A549 (cell line): ENCODE measurements around the gene TMEM182. TPM values are rescaled to one million over a fixed set of nuclear protein-coding genes. Genes with fewer than 3 reads are reported as not detected.

Experiments
- ATAC-seq, 2 experiments: fragments of 200-7000 bp in 1 of 2; fragments of >200 bp in 1 of 2; cut with Nextera tagmentation in 1 of 2; cut with Tn5 transposase in 1 of 2; 3 replicates each; pipeline versions ENCODE4 v1.8.0 to v1.9.1; 2018 to 2020; ENCODE audit warnings: mild to moderate bottlenecking in 1 of 2, moderate library complexity in 1 of 2
- CTCF ChIA-PET: fragments of 300-600 bp; sonication (Branson Sonifier 250); formaldehyde crosslinking; extraction: SDS; loops from one replicate; lab custom pipeline; 2021; ENCODE audit warnings: antibody characterized with exemption, inconsistent platforms; lab: Yijun Ruan, JAX
- POLR2A ChIA-PET: fragments of 350-600 bp; formaldehyde crosslinking; extraction: SDS; loops from one replicate; lab custom pipeline; 2021; ENCODE audit warnings: antibody characterized with exemption, inconsistent platforms; lab: Yijun Ruan, JAX
- DNase-seq, 2 experiments: peaks; one replicate each; pipeline versions ENCODE4 v3.0.0 to v3.0.0-alpha.2; 2011 to 2016; ENCODE audit warnings: low read depth in 1 of 2, low spot score in 1 of 2
- FAIRE-seq: peaks from 2 replicates; lab custom pipeline; 2011; peaks lifted over from hg19 to GRCh38; lab: Jason Lieb, UNC
- H3K27ac ChIP-seq, 2 experiments: fragments of >200 bp; sonication (Bioruptor Twin); formaldehyde crosslinking; 3 replicates each; pipeline ENCODE4 v1.5.1; 2016 to 2017
- H3K4me1 ChIP-seq: fragments of >200 bp; sonication (Bioruptor Twin); formaldehyde crosslinking; 3 replicates; pipeline ENCODE4 v1.6.1; 2016
- H3K4me2 ChIP-seq: fragments of >200 bp; sonication (Bioruptor Twin); formaldehyde crosslinking; 3 replicates; pipeline ENCODE4 v1.6.1; 2016
- H3K4me3 ChIP-seq: fragments of >200 bp; sonication (Bioruptor Twin); formaldehyde crosslinking; 3 replicates; pipeline ENCODE4 v1.5.1; 2016
- H3K9me3 ChIP-seq: fragments of >200 bp; sonication (Bioruptor Twin); formaldehyde crosslinking; 3 replicates; pipeline ENCODE4 v1.6.1; 2016
- CHD4 ChIP-seq: fragments of 200-600 bp; sonication (generic); IDR thresholded peaks from 2 replicates; pipeline ENCODE4 v1.6.1; 2016; ENCODE audit warnings: antibody characterized with exemption, mild to moderate bottlenecking, borderline replicate concordance
- E2F6 ChIP-seq: IDR thresholded peaks from 2 replicates; pipeline ENCODE4 v1.6.1; 2012; ENCODE audit warnings: low read depth, borderline replicate concordance
- EHMT2 ChIP-seq: fragments of 200-600 bp; sonication (generic); IDR thresholded peaks from 2 replicates; pipeline ENCODE4 v1.6.1; 2016; ENCODE audit warnings: antibody characterized with exemption, low read depth, mild to moderate bottlenecking, moderate library complexity
- EP300 ChIP-seq, 2 experiments: fragments of >200 bp; sonication (Bioruptor Twin); formaldehyde crosslinking; IDR thresholded peaks; 2 replicates in 1 of 2; 3 replicates in 1 of 2; pipeline ENCODE4 v1.6.1; 2016 to 2017
- FOSL2 ChIP-seq, 2 experiments: fragments of 450-650 bp in 1 of 2; fragments of >200 bp in 1 of 2; sonication (Bioruptor Twin) in 1 of 2; formaldehyde crosslinking; IDR thresholded peaks; 2 replicates each; pipeline versions ENCODE4 v1.5.0 to v1.6.1; 2016 to 2020; ENCODE audit warnings: mild to moderate bottlenecking in 1 of 2, moderate library complexity in 1 of 2
- FOXS1 ChIP-seq: fragments of 250-450 bp; sonication (Bioruptor Pico); IDR thresholded peaks from 2 replicates; pipeline ENCODE4 v1.5.0; 2020; ENCODE audit warnings: mild to moderate bottlenecking, moderate library complexity
- GATA3 ChIP-seq: IDR thresholded peaks from 2 replicates; pipeline ENCODE4 v1.6.1; 2012; ENCODE audit warnings: borderline replicate concordance
- HOXA7 ChIP-seq: fragments of 250-450 bp; sonication (Bioruptor Pico); IDR thresholded peaks from 2 replicates; pipeline ENCODE4 v1.5.0; 2020; ENCODE audit warnings: mild to moderate bottlenecking, moderate library complexity
- HOXB13 ChIP-seq: fragments of 250-450 bp; sonication (Bioruptor Pico); IDR thresholded peaks from 2 replicates; pipeline ENCODE4 v1.5.0; 2020; ENCODE audit warnings: low read depth, mild to moderate bottlenecking, moderate library complexity
- JUN ChIP-seq, 2 experiments: fragments of >200 bp; sonication (Bioruptor Twin); formaldehyde crosslinking; IDR thresholded peaks; 2 replicates in 1 of 2; 3 replicates in 1 of 2; pipeline ENCODE4 v1.6.1; 2016 to 2017
- KDM1A ChIP-seq: fragments of 200-600 bp; sonication (generic); IDR thresholded peaks from 2 replicates; pipeline ENCODE4 v1.6.1; 2016; ENCODE audit warnings: low read depth, mild to moderate bottlenecking
- KDM5A ChIP-seq: fragments of 200-600 bp; sonication (generic); IDR thresholded peaks from 2 replicates; pipeline ENCODE4 v1.6.1; 2016; ENCODE audit warnings: antibody characterized with exemption, mild to moderate bottlenecking
- MAFK ChIP-seq: fragments of 450-650 bp; IDR thresholded peaks from 2 replicates; pipeline ENCODE4 v1.6.1; 2014; ENCODE audit not compliant: partially characterized antibody
- MYC ChIP-seq: IDR thresholded peaks from 2 replicates; pipeline ENCODE4 v1.6.1; 2012; ENCODE audit warnings: mild to moderate bottlenecking, inconsistent platforms, low read length, improper control_type of control experiment, borderline replicate concordance
- NFE2L2 ChIP-seq: fragments of 150-350 bp; conservative IDR thresholded peaks from 2 replicates; pipeline ENCODE4 v1.6.1; 2014; ENCODE audit warnings: low read length
- NPAS2 ChIP-seq: fragments of 250-450 bp; sonication (Bioruptor Pico); IDR thresholded peaks from 2 replicates; pipeline ENCODE4 v1.8.0; 2022; ENCODE audit warnings: mild to moderate bottlenecking, moderate library complexity, borderline replicate concordance
- PHF8 ChIP-seq: fragments of 200-600 bp; sonication (generic); IDR thresholded peaks from 2 replicates; pipeline ENCODE4 v1.6.1; 2016; ENCODE audit warnings: low read depth, mild to moderate bottlenecking, antibody characterized with exemption, moderate library complexity, borderline replicate concordance
- POLR2AphosphoS2 ChIP-seq: conservative IDR thresholded peaks from 2 replicates; pipeline ENCODE4 v1.6.1; 2012; ENCODE audit warnings: low read length, improper control_type of control experiment, inconsistent platforms
- RCOR1 ChIP-seq: fragments of 150-350 bp; IDR thresholded peaks from 2 replicates; pipeline ENCODE4 v1.6.1; 2014; ENCODE audit warnings: antibody characterized with exemption, low read length, low read depth
- RNF2 ChIP-seq: fragments of 200-600 bp; sonication (generic); IDR thresholded peaks from 2 replicates; pipeline ENCODE4 v1.6.1; 2016; ENCODE audit warnings: low read depth, mild to moderate bottlenecking, antibody characterized with exemption, moderate library complexity, borderline replicate concordance
- SMC3 ChIP-seq: fragments of >200 bp; sonication (Bioruptor Twin); formaldehyde crosslinking; IDR thresholded peaks from 3 replicates; pipeline ENCODE4 v1.6.1; 2018; ENCODE audit warnings: inconsistent platforms
- SREBF2 ChIP-seq: fragments of 450-650 bp; IDR thresholded peaks from 2 replicates; pipeline ENCODE4 v1.6.1; 2014; ENCODE audit warnings: mild to moderate bottlenecking, moderate library complexity
- TFCP2L1 ChIP-seq: fragments of 250-450 bp; sonication (Bioruptor Pico); IDR thresholded peaks from 2 replicates; pipeline ENCODE4 v1.5.0; 2021; ENCODE audit warnings: mild to moderate bottlenecking
- ZC3H11A ChIP-seq: fragments of 450-650 bp; IDR thresholded peaks from 2 replicates; pipeline ENCODE4 v1.6.1; 2014; ENCODE audit warnings: antibody characterized with exemption, mild to moderate bottlenecking
- ZFP36 ChIP-seq: fragments of 450-650 bp; IDR thresholded peaks from 2 replicates; pipeline ENCODE4 v1.6.1; 2014; ENCODE audit warnings: borderline replicate concordance; ENCODE audit not compliant: partially characterized antibody
- ZNF302 ChIP-seq: fragments of 250-450 bp; sonication (Bioruptor Pico); IDR thresholded peaks from 2 replicates; pipeline ENCODE4 v1.9.0; 2021; ENCODE audit warnings: inconsistent platforms, mild to moderate bottlenecking, moderate library complexity
- WGBS: methylation state at CpG from one replicate; pipeline ENCODE4 v1.1.6; 2017; ENCODE audit errors: missing lambda C conversion rate; 5-methylcytosine and 5-hydroxymethylcytosine counted together
- polyA plus RNA-seq, 4 experiments: library from polyadenylated mRNA; depleted of rRNA in 3 of 4; stranded (reverse); fragments of >200 nt; fragmentation: RNase III in 1 of 4; extraction: RNeasy Plus Mini Kit Qiagen cat#74134 plus additional on column Dnase treatment in 1 of 4; gene quantifications; 2 replicates in 3 of 4; 3 replicates in 1 of 4; pipeline ENCODE4 v1.2.3, GENCODE V29; 2011 to 2017

Gene TMEM182
- polyA plus RNA-seq, 2 of the 4 experiments (the other 2 are of a cell fraction): 5.3 to 13.1 TPM

- TF ChIP-seq EP300 (IDR thresholded peaks at IDR 0.05) (no peak), POLR2AphosphoS2 (no peak), TFCP2L1 (CRISPR knock-in tag) (no peak), PHF8 (no peak), RNF2 (no peak)
These were observed 23.1 kb downstream of the TMEM182 start (continued) for GRCh38 chr2:102784940-102785339.

- ChIA-PET CTCF (interaction anchor here (1.1 to 1.7 kb wide), 3 partner anchors 26 to 53 kb away, joined by 3 to 4 read pairs (median 3); partner anchors contain the start of gene TMEM182), POLR2A (no interaction called here)
- FAIRE-seq (no peak), DNase-seq (no peak), ATAC-seq (no peak)
- TF ChIP-seq HOXB13 (no peak), CHD4 (no peak), FOSL2 (IDR thresholded peaks at IDR 0.05) (no peak), FOSL2 (CRISPR knock-in tag; IDR thresholded peaks at IDR 0.05) (no peak), ZNF302 (CRISPR knock-in tag) (no peak), NPAS2 (no peak), MYC (no peak), ZC3H11A (no peak), HOXA7 (CRISPR knock-in tag) (no peak), RCOR1 (no peak)
- H3K27ac ChIP-seq: no peak overlapping the region
- 79% methylated on average over 5 of the region's 5 CpGs for WGBS
- no peaks in the 10 kb centered on the region for H3K4me1 ChIP-seq
- no peak overlapping the region for H3K4me2 ChIP-seq
- H3K9me3 ChIP-seq: no peaks in the 10 kb centered on the region
- no peak overlapping the region for H3K4me3 ChIP-seq
These were observed 26.5 kb downstream of the TMEM182 start for GRCh38 chr2:102788216-102788884.

GRCh38 chr2:102788885-102789260, 27.0 kb downstream of the TMEM182 start:
- 85% methylated on average over 8 of the region's 8 CpGs for WGBS
- H3K4me3 ChIP-seq: no peak overlapping the region
- FAIRE-seq (no peak), ATAC-seq (no peak), DNase-seq (no peak)
- POLR2A ChIA-PET: no interaction called here
- no peak overlapping the region for H3K27ac ChIP-seq
- H3K4me1 ChIP-seq: no peaks in the 10 kb centered on the region
- H3K4me2 ChIP-seq: no peak overlapping the region
- TF ChIP-seq MAFK (no peak), SMC3 (no peak), KDM1A (no peak), NFE2L2 (no peak), JUN (IDR thresholded peaks at IDR 0.05) (no peak), GATA3 (no peak), EHMT2 (no peak), SREBF2 (no peak), HOXA7 (CRISPR knock-in tag) (no peak), PHF8 (no peak), ZFP36 (no peak), FOXS1 (CRISPR knock-in tag) (no peak), HOXB13 (no peak), MYC (no peak), KDM5A (no peak), E2F6 (no peak)
- TF ChIP-seq, all 56 proteins: peak for 0
- CTCF ChIA-PET: interaction anchor here (1.3 to 1.7 kb wide), 3 partner anchors 17 to 52 kb away, joined by 3 to 6 read pairs (median 4); no protein-coding TSS in a partner anchor
- H3K9me3 ChIP-seq: no peaks in the 10 kb centered on the region
